PC-3 (cell line): ENCODE results near the gene KRT73.

Source experiments
- EZH2 ChIP-seq: fragments of 300-600 bp; sonication (generic); IDR thresholded peaks from one replicate; pipeline ENCODE4 v1.6.1; 2017; ENCODE audit warnings: antibody characterized with exemption, mild to moderate bottlenecking, low read length; ENCODE audit not compliant: unreplicated experiment
- TF ChIP-seq, protein P1 (sequence below): fragments of 300-600 bp; sonication (generic); conservative IDR thresholded peaks from 2 replicates; pipeline ENCODE4 v1.5.1; 2017; ENCODE audit warnings: antibody characterized with exemption, low read depth, mild to moderate bottlenecking, low read length

GRCh38 chr12:52602552-52602951 is 15.8 kb downstream of the KRT73 start:
- TF ChIP-seq EZH2, result no peak
- TF ChIP-seq, protein P1, sequence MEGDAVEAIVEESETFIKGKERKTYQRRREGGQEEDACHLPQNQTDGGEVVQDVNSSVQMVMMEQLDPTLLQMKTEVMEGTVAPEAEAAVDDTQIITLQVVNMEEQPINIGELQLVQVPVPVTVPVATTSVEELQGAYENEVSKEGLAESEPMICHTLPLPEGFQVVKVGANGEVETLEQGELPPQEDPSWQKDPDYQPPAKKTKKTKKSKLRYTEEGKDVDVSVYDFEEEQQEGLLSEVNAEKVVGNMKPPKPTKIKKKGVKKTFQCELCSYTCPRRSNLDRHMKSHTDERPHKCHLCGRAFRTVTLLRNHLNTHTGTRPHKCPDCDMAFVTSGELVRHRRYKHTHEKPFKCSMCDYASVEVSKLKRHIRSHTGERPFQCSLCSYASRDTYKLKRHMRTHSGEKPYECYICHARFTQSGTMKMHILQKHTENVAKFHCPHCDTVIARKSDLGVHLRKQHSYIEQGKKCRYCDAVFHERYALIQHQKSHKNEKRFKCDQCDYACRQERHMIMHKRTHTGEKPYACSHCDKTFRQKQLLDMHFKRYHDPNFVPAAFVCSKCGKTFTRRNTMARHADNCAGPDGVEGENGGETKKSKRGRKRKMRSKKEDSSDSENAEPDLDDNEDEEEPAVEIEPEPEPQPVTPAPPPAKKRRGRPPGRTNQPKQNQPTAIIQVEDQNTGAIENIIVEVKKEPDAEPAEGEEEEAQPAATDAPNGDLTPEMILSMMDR, result no peak
